Esophagus muscularis mucosa (tissue), 4 donors: ENCODE data around the gene ROBO2.

Experiments
- EP300 ChIP-seq: sonication (generic); formaldehyde crosslinking; IDR thresholded peaks from one replicate; pipeline ENCODE4 v1.6.1; 2017; ENCODE audit warnings: antibody characterized with exemption
- POLR2A ChIP-seq: fragments of 450-650 bp; IDR thresholded peaks from one replicate; pipeline ENCODE4 v1.6.1; 2017; ENCODE audit warnings: antibody characterized with exemption, moderate library complexity, mild to moderate bottlenecking, low read depth
- POLR2AphosphoS5 ChIP-seq, 2 donors: sonication (generic); formaldehyde crosslinking; IDR thresholded peaks; one replicate each; pipeline ENCODE4 v1.6.1; 2017; ENCODE audit warnings: antibody characterized with exemption in 2 of 2
- TF ChIP-seq, protein P1 (sequence below), 3 experiments: fragments of 200-600 bp in 2 of 3; fragments of 450-650 bp in 1 of 3; sonication (generic) in 2 of 3; IDR thresholded peaks; one replicate each; pipeline ENCODE4 v1.5.1; 2017 to 2019; ENCODE audit warnings: antibody characterized with exemption in 3 of 3, mild to moderate bottlenecking in 2 of 3, moderate library complexity in 1 of 3

DNA sequence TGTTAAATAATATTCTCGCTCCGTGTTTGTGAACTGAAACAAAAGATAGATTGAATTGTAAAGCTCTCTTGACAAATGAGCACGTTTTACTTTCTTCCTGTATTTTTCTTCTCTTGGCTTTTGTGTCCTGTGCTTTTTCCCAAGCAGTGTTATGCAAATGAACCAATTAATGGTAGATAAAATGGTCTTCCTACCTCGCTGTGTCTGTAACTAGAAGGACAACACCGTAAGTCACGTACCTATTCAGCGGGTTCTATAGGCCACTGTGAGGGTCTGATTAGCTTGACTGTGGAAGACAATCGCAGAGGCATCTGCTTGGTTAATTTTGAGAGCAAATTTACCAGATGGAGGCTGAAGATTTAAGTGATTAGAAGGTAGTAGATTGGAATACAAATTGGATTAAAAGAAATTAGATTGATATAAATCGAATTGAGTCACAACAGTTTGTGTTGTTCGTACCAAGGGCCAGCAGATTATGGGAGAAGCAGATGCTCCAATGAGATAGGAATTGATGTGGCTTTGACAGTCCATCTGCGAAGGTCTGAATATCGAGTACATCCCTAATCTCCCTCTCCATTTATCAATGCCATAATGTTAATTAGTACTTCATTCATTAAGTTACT, 40.2 kb downstream of the ROBO2 start:
- TF ChIP-seq, protein P1, sequence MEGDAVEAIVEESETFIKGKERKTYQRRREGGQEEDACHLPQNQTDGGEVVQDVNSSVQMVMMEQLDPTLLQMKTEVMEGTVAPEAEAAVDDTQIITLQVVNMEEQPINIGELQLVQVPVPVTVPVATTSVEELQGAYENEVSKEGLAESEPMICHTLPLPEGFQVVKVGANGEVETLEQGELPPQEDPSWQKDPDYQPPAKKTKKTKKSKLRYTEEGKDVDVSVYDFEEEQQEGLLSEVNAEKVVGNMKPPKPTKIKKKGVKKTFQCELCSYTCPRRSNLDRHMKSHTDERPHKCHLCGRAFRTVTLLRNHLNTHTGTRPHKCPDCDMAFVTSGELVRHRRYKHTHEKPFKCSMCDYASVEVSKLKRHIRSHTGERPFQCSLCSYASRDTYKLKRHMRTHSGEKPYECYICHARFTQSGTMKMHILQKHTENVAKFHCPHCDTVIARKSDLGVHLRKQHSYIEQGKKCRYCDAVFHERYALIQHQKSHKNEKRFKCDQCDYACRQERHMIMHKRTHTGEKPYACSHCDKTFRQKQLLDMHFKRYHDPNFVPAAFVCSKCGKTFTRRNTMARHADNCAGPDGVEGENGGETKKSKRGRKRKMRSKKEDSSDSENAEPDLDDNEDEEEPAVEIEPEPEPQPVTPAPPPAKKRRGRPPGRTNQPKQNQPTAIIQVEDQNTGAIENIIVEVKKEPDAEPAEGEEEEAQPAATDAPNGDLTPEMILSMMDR (IDR thresholded peaks at IDR 0.05): no peak
- TF ChIP-seq POLR2AphosphoS5 (IDR thresholded peaks at IDR 0.05) (no peak), EP300 (no peak), POLR2A (no peak)
